CD4-positive, alpha-beta T cell treated with Interleukin-15 for 1 hour (primary cell): ENCODE results near the gene INSC.

Experiments used
- DNase-seq: peaks from one replicate; pipeline ENCODE4 v3.0.0-alpha.2; 2020

The INSC gene

DNA sequence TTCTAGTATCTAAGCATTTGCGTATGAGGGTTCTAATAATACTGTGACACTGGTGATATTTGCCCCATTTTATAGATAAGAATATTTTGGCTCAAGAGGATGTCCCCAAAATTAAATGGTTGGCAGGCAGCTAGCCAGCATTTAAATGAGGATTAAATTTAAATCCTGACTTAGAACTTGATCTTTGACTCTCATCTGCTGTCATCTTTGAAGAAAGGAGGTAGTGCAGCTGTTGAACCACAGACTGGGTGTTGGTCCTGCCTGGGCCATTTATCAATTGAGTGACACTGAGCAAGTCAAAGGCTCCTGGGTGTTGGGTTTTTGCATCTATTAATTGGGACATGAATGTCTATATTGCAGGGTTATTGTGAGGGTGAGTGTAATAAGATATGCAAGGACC lies 112.3 kb downstream of the INSC start:
- no peak for DNase-seq

DNA sequence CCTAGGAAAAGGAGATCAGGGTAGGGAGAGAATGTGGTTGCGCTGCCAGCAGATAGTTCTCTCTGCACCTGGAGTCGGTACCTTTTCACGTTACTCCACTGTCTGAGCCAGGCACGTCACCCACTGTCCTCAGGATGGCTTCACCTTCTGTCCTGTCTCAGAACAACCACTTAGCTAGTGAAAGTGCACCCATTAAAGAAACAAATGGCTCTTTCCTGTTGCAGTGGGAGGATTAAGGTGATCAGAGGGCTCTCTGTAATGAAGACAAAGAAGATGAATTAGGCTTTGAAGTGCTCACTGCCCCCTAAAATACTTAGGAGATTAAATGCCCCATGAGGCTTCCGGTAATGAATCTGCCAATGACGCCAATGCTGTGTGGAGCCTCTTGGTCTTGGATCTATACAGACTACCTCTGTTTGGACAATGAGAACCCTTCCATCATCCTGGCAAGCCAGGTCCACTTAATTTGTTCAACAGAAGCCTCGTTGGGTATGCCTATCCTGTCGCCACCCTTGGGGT lies 113.7 kb downstream of the INSC start:
- no peak for DNase-seq

DNA sequence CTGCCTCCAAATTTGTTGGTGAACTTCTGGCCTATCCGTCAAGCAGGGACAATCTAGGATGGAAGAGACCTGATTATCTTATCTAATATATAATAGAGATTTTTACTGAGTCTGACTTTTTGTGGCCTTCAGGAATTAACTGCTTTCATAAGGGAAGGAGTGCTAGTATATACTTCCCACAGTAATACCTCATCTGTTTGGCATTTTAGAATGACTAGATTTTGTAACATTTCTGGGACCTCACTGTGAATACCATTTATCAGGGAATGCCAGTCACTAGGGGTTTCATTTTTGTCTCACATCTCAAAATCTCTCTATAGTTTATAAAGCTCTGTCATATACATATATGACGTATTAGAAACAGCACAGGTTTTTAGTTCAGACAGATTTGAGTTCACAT lies 114.3 kb downstream of the INSC start:
- DNase-seq, result no peak

DNA sequence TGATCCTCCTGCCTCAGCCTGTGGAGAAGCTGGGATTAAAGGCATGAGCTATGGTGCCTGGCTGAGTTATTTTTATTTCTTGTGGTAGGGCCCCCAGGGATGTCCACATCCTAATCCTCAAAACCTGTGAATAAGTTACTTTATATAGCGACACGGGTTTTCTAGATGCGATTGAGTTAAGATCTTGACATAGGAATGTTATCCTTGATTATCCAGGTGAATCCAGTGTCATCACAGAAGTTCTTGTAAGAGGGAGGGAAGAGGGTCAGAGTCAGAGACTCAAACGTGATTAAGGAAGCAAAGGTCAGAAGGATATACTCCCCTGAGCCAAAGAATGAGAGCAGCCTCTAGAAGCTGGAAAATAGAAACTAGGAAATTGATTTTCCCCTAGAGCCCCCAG lies 117.8 kb downstream of the INSC start:
- DNase-seq, result no peak

DNA sequence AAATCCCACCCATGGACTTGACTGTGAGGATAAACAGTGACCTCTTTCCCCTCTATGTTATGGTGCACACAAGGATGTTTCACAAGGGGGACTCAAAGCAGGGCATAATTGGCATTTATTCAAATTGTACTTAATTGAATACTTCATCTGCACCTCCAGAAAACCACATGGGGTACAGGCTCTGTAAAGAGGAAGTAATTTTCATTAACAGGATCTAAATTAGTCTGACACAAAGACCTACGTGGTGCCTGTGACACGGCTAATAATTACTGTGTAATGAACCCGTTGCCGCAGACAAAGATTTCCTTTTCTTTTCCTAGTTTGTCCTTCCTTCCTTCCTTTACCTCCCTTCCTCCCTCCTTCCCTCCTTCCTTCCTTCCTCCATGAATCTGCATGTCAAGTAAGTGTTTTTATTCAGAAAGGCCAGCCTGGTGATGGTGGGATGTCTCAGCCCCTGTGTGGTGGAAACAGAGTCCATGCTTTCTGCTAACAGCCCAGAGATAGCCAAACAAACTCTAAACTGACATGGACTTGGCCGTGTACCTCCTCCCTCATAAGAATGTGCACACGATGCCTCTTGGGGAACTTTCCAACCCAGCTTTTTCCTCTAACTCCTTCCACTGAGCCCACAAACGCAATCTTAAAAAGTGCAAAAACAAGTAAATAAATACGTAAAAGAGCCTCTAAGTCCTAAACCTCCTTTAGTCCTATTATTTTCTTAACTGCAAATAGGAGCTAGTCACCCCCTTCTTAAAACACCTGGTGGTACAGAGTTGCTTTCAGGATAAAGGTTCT lies 118.8 kb downstream of the INSC start:
- DNase-seq, result no peak

DNA sequence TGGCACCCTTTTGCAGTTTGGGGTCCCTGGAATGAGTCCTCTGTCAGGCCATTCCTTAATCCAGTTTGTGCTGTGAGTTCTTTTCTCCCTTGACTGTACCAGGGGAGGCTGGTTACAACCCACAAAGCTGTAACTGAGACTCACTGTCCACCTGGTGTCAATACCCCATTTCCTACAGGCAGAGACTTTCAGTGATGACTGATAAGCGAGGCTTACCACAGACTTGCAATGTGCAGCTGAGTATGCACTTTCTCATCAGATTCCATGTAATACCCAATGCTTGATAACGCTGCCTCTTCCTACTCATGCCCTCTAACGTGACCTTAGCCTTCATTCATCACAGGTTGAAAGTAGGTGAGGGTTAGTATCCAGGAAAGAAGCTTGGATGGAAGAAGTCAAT lies 120.1 kb downstream of the INSC start:
- no peak for DNase-seq

DNA sequence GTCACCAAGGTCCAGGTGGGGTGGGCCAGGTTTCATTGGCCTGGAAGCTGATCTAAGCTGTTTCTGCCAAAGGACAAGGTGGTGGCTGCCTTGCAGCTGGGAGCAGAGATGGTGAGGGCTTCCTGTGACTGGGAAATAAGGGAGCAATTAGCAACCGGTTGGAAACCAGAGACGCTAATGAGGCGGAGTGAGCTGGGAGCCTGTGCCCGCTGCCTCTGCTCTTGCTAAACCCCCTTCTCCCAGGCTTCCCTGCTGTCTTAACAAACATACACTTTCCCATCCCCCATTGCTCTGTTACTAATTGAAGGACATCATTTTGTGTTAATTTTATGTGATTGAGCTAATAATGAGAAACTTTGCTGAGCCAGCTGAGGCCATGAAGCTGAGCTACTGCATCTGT lies 121.8 kb downstream of the INSC start:
- DNase-seq, result no peak

DNA sequence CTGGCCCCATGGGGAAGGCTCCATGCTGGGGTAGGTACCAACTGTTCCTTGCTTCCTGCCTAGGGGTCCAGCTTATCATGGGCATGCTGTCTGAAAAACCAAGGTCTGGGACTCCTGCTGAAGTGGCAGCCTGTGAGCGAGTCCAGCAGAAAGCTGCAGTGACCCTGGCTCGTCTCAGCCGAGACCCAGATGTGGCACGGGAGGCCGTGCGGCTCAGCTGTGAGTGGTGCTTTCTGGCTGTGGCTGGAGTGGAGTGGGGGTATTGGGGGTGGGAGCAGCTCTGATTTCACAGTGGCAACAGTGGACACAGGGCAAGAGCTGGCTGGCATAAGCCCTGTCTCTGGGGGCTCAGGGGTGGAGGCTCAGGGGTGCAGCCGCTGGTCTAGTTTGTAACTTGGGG lies 124.1 kb downstream of the INSC start:
- DNase-seq, result no peak

DNA sequence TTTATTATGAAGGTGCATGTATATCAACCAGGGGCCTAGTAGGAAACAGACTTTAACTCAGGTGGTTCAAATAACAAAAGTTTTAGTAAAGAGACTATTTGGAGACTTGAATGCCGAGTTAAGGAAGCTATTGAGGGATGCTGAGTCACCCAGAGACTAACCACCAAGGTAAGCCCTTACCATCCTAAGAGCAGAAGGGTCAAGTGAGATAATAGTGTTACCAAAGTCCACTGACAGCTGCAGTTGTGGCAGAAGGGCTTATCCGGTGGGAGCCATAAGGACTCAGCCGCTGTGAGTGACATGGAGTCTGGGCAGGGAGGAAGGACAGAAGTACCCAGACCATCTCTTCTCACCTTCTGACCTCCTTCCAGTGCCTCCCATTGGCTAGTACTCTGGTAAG lies 134.0 kb downstream of the INSC start:
- no peak for DNase-seq

DNA sequence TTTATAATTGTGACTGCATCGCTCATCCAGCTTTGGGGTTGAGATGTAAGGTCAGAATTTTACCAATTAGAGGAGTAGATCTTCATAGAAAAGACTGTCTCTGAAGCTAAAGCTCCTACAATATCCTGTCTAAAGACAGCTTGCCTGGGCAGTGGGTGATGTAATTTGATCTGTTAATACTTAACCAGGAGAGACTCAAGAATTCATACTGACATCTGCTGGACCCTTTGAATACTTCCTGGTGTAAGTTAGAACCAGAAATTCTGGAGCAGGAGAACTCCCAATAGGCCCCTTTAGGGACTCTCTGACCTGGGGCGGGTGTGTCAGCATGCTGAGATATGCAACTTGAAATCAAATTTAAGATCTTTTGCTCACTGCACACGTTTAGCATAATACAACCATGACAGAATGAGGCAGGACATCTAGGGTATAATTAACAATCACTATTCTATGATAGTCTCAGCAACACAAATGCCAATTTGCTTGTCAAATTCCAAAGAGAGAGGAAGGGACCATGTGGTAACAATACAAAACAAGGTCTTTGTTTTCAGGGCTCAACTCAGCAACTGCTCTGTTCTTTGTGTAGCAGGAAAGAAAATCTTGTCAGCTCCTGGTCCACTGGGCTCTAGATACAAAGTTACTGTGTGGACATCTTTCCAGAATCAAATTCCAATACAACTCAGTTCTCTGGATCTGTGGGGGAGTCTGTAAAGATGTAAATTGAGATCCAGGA lies 143.9 kb downstream of the INSC start:
- no peak for DNase-seq

DNA sequence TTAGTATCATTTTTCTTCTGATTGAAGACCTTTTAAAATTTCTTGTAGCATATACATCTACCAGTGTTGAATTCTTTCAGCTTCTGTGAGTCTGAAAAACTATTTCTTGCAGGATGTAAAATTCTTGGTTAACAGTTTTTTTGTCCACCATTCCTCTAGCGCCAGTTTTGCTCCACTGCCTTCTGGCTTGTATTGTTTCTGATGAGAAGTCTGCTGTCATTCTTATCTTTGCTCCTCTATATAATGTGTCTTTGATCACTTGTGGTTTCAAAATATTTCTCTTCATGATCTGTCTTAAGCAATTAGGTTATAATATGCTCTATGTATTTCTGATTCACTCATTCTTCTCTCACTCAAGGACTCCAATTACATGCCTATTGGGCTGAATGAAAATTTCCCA lies 152.3 kb downstream of the INSC start:
- no peak for DNase-seq

DNA sequence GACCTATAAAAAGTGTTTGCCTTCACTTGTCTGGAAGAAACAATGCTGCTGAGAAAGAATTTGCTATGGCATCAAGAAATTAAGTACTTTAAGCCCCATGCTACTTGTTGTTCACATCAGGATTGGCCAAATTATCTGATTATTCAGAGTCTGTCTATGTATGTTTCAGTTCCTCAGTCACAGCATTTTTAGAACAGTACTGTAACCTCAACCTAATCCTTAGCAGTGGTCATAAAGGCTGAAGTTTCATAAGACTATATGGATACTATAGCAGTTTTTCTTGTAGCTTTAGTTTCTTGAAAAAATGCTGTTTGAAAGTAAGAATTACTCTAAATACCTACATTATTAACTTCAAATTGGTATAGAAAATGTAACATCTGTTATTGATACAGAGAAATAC lies 153.9 kb downstream of the INSC start:
- no peak for DNase-seq

DNA sequence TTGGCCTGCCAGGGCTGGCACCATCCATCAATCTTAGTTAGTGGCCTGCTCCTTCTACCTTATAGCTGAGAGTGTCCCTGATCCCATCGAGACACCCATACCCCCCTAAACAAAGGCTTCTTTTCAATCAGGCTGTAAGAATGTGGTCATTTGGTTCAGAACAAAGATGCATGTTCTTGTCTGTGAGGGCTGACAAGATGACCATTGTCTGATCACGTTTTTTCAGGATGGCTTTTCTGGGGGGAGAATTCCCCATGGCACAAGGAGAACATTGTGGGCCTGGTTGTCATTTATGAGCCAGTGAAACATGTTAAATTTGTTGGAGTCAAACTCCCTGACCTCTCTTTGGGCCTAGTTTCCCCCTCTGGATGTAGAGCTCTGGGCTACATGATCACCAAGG lies 160.4 kb downstream of the INSC start:
- no peak for DNase-seq

DNA sequence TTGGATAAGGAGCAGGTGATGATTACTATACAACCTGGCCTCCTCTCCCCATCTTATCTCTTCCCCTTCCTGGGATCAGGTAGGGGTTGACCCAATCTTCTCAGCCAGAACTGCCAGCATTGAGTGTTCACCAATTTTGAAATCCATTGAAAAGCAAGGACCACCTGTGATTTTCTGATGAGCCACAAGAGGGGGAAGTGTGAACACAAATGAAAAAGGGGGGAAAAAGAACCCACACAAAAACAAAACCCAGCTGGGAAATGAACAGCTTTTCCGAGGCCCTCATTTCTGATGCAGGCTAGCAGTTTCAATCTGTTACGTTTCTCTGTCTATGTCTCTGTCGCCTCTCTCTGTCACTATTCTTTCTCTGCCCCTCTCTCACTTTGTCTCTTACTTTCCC lies 161.9 kb downstream of the INSC start:
- DNase-seq, result no peak

DNA sequence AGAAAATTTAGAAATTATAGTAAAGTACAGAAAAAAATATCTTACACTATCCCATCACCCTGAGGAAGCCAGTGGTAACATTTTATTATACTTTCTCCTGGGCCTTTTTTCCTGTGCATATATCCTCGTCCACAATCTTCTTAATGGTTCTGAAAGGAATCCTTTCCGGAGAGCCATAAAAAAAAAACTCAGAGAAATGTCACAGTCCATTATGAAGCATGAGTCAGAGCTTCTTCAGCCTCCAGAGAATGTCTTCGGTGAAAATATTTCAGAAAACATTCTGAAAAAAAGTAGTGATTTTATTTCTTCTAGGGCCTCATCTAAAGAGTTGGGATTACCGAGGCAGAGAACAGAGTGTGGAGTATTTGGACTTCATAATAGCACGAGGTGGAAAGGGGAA lies 163.4 kb downstream of the INSC start:
- no peak for DNase-seq

DNA sequence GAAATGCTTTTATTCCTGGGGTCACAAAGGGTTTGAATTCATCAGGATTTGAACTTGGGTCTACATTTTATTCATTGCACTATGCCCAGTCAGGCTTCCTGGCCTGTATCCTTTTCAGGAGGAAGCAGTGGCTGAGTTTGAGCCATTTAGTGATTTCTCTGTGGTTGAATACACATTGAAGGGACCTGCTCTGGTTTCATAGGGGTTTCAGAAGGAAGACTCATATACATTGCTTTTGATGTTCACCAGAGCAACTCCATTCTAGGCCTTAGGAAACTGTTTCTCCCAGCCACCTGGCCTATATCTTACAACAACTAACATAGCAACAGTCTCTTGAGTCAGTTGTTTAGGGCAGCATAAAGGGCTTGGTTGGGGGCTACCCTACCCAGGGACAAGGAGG lies 165.7 kb downstream of the INSC start:
- DNase-seq, result no peak

DNA sequence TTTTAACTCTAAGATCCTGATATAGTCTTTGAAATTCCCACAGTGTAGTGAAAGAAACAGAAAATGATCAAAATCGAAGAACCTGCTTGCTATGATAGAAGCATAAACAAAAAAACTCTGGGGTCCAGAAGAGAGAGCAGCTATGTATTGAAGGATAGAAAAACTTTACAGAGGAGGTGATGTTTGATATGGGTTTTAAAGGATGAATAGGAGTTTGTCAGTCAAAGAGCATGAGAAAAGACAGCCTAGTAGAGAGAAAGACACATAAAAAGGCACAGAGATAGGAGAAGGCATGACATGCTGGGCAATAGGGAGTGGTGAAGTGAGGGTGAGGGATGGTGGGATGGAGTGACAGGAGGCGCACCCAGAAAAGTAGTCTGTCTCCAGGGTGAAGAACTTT lies 168.0 kb downstream of the INSC start:
- DNase-seq, result no peak

DNA sequence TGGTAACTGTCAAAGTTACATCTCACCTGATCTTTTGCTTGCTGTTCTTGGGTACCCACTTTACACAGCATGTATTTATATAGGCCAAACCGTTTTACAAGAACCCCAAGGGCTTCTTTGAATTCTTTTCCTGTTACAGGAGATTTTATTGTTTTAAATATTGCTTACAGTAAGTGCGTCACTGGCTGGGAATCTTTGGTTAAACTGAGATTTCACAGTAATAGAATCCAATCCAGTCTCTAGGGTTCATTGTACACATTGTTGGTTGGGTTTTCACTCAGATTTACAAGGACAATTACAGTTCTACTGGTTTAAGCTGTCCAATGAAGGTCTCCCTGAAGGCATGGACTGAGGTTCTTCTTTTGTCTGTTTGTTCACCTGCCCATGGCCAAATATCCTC lies 171.7 kb downstream of the INSC start:
- no peak for DNase-seq

DNA sequence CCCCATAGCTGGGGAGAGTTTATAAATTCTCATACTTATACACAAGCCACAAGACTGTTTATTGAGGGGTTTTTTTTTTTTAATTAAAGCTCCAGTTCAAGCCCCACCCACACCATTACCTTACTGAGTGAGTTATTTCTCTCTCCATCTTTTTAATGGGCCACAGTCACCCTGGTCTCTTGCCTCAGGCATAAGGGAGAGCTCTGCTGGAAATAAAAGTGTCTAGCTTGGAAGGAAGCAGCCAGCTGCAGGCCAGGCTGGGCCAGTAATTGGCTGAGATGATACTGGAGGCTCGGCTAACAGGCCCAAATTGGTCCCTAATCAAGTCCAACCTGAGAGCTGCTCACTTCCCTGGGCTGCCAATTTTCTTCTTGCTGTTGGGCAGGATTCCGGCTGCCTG lies 174.1 kb downstream of the INSC start:
- DNase-seq, result no peak

DNA sequence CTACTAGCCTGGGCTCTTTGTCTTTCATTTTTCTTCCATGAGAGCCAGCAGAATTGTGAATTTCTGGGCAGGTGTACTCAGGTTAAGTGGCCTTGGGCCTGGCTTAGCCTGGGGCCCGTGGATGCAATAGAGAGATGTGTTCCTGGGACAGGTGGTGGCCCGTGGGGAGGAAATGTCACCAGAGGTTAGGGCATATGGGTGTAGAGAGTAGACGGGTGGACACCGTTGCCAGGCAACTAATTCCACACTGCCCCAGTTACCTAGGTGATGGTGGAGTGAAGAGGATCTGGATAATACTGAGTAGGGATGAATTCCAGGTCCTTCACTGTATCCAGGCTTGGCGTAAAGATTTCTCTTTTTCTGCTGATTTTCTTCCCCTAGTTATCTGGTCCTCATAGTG lies 175.0 kb downstream of the INSC start:
- no peak for DNase-seq

DNA sequence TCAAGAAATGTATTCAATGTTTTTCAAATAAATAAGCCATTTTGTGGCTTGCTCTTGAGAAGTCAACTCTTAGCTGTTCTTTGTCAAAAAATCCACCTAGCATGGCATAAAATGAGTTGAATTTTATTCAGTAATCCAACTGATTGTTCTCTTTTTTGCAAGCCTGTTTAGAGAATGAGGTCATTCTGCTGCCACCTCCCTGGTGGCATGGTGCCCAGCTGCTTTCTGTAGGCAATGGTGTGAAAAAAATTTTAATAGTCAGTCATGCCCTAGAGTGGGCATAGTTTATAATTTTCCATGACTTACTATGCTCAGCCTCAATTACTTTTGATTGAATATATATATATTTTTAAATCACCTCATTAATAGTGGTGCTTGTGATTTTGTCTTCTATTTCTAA lies 177.2 kb downstream of the INSC start:
- DNase-seq, result no peak

DNA sequence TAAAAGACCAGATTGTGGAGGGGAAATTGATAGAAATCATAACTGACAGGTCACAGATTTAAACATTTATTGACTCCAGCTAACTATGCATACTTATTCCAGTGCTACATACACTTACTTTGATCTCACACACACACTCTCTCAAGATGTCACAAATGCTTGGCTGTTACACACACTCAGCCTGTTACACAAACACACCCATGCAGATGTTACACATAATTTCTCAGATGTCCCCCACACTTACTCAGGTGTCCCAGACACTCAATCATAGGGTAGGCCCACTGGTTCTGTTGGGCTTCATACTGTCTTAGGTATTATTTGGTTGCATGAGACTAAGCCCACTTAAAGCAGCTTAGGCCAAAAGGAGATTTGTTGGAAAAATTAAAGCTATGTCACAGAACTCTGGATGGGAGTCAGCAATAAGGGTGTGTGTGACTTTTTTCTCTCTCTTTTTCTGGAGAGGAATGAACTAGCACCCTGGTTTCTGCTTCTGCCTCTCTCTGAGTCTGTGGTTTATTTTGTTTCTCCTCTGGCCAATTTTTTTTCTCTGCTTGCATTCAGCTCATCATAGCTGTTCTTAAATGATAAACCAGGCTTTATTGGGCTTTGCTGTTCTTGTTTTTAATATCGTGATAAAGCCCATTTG lies 179.4 kb downstream of the INSC start:
- DNase-seq, result no peak

DNA sequence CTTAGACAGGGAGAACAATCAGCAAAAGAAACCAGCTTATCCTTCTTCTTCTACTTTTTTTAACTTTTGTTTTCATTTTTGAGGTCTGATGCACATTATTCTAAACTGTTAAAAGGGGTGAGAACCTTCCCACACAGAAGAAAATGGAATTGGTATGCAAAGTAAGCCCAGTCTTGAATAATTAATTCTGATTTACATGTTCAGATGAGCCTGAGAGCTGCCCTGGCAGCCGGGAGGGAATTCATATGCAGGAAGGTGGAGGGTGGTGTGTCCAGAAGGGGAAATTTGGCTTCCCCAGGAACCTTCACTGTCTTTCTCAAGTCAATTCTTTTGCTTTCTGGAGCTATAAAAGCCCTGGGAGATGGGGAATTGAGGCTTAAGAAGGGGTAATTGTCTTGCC lies 181.0 kb downstream of the INSC start:
- no peak for DNase-seq
